Muscle layer of duodenum (tissue), 2 donors: ENCODE data around the gene DENND6A.
"Not testable (repeated sequence)": the region's sequence is repeated elsewhere in the genome, so short reads cannot be mapped to it uniquely, and the experiment has no call there.

ENCODE experiments used
- H3K27ac ChIP-seq: one replicate; pipeline ENCODE4 v1.7.0; 2013; ENCODE audit warnings: mild to moderate bottlenecking, low read length
- H3K27me3 ChIP-seq: one replicate; pipeline ENCODE4 v1.7.0; 2013; ENCODE audit warnings: low read depth, mild to moderate bottlenecking, control low read depth, low read length
- H3K36me3 ChIP-seq, 2 donors: one replicate each; pipeline ENCODE4 v1.7.0; 2013; ENCODE audit warnings: low read length in 2 of 2, control low read depth in 1 of 2, mild to moderate bottlenecking in 1 of 2; ENCODE audit not compliant: insufficient read depth in 2 of 2, control insufficient read depth in 1 of 2
- H3K4me1 ChIP-seq, 2 donors: one replicate each; pipeline ENCODE4 v1.7.0; 2013; ENCODE audit warnings: low read length in 2 of 2, mild to moderate bottlenecking in 2 of 2, control low read depth in 1 of 2, moderate library complexity in 1 of 2; ENCODE audit not compliant: insufficient read depth in 2 of 2, control insufficient read depth in 1 of 2
- H3K4me3 ChIP-seq, 2 donors: one replicate each; pipeline ENCODE4 v1.7.0; 2013; ENCODE audit warnings: low read length in 2 of 2, low read depth in 1 of 2, mild to moderate bottlenecking in 1 of 2
- H3K9me3 ChIP-seq, 2 donors: one replicate each; pipeline ENCODE4 v1.7.0; 2013; ENCODE audit warnings: low read length in 2 of 2, control low read depth in 1 of 2, mild to moderate bottlenecking in 1 of 2; ENCODE audit not compliant: control insufficient read depth in 1 of 2
- donor health status: healthy.

DENND6A gene

GRCh38 chr3:57692133-57692395 lies 813 bp downstream of the DENND6A start:
- H3K9me3 ChIP-seq, H3K36me3 ChIP-seq, H3K27me3 ChIP-seq: not testable (repeated sequence)
- H3K27ac ChIP-seq, result peak overlapping the region; percentile 73
- H3K4me3 ChIP-seq, result peak overlapping the region; percentile 83 to 88
- peaks cover 3 to 31% of the 10 kb centered on the region in 2 donors for H3K4me1 ChIP-seq

DNA sequence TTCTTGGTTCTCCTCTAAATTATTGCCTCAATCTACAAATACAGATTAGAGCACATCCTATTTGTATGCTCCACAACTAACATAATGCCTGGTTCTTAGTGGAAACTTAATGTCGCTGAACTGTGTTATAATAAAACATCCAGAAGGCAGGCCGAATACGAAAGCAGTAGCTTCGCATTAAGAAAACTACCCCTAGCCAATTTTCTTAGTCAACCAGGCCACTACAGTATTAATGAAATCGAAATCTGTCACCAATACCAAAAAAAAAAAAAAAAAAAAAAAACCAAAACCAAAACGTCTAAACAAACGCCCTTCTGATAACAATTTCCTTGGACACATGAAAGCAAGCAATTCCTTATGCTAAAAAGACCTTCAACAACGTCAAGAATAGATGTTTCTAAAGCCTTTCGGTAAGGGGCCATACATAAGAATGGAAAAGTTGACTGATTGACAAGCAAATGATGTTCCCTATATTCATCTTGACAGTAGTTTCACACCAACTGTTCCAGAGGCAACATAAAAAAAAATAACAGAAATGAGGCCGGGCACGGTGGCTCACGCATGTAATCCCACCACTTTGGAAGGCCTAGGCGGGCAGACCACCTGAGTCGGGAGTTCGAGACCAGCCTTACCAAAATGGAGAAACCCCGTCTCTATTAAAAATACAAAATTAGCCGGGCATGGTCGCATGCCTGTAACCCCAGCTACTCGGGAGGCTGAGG lies 1.3 kb downstream of the DENND6A start:
- Histone ChIP-seq H3K27ac (peak overlapping the region; percentile 73), H3K4me3 (peak overlapping the region; percentile 83 to 88), H3K27me3 (no peaks in the 10 kb centered on the region), H3K4me1 (peaks cover 3 to 35% of the 10 kb centered on the region in 2 donors), H3K36me3 (peaks cover 0 to 3% of the 10 kb centered on the region in 2 donors), H3K9me3 (no peaks in the 10 kb centered on the region)

DNA sequence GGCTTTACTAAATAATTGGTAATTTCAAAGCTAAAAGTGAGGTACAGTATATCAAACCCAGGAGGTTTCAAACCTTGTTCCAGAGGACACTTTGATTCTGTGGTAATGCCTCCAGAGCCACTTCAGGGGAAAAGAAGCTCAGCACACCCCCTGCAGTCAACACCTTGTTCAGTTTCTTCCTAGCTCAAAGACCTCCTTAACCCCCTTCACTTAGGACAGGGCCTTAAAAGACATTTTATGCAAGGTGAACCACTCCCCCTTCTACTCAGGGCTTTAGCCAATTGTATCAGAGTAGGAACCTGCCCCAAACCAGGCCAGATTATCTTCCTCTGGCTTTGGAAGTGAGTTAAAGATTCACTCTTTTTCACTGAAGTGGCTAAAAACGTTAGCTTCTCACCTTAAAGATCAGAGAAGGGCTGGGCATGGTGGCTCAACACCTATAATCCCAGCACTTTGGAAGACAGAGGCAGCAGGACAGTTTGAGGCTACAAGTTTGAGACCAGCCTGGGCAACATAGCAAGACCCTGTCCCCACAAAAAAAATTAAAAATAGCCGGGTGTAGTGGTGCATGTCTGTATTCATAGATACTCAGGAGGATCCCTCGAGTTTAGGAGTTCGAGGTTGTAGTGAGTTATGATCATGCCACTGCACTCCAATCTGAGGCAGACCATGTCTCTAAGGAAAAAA lies 3.4 kb downstream of the DENND6A start:
- H3K27ac ChIP-seq, result no peak overlapping the region
- H3K36me3 ChIP-seq, result peaks cover 0 to 3% of the 10 kb centered on the region in 2 donors
- H3K9me3 ChIP-seq, result no peaks in the 10 kb centered on the region
- peaks cover 3 to 39% of the 10 kb centered on the region in 2 donors for H3K4me1 ChIP-seq
- no peaks in the 10 kb centered on the region for H3K27me3 ChIP-seq
- H3K4me3 ChIP-seq, result no peak overlapping the region

DNA sequence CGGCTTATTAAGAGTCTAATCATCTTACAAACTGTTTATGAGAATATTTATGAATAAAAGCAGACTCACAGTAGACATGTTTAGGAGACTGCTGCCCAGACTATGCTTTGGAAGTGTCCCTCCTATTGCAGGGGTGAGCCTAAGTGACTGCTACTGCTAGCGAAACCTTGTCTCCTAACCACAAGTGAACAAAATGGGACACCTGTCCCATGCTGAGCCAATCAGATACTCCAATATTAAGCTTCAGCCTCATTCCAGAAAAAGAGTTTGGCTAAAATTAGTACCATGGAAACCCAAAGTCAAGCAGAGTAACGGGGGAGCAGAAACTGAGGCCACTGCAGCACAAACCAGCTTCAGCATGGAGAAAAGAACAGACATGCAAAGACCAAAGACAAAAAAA lies 4.6 kb downstream of the DENND6A start:
- Histone ChIP-seq H3K4me3 (no peak overlapping the region), H3K9me3 (no peaks in the 10 kb centered on the region), H3K4me1 (peaks cover 3 to 39% of the 10 kb centered on the region in 2 donors), H3K36me3 (peaks cover 0 to 3% of the 10 kb centered on the region in 2 donors), H3K27ac (no peak overlapping the region), H3K27me3 (no peaks in the 10 kb centered on the region)

GRCh38 chr3:57683286-57683685 lies 9.6 kb downstream of the DENND6A start:
- Histone ChIP-seq H3K27me3 (no peaks in the 10 kb centered on the region), H3K4me1 (peaks cover 0 to 14% of the 10 kb centered on the region in 2 donors), H3K36me3 (peaks cover 3 to 5% of the 10 kb centered on the region in 2 donors), H3K9me3 (no peaks in the 10 kb centered on the region), H3K27ac (no peak overlapping the region), H3K4me3 (no peak overlapping the region)

DNA sequence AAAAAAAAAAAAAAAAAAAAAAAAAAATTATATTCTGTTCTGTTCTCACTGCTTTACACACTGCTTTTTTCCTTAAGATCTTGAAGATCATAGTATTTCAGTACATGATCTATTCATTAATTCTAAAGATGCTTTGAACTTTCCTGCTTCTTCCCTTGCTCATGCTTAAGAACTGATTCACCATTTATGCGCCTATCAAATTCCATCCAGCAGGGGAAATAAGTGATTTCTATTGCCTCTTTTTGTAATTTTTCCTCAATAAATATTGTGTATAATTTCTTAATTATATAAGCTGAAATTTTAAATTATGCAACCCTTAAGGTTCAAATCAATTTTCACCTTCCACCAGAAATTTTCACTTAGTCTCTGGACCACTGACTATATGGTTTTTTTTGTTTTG lies 10.6 kb downstream of the DENND6A start:
- Histone ChIP-seq H3K27ac (no peak overlapping the region), H3K27me3 (no peaks in the 10 kb centered on the region), H3K36me3 (peaks cover 3 to 5% of the 10 kb centered on the region in 2 donors), H3K9me3 (no peaks in the 10 kb centered on the region), H3K4me1 (peaks cover 0 to 8% of the 10 kb centered on the region in 2 donors), H3K4me3 (no peak overlapping the region)

DNA sequence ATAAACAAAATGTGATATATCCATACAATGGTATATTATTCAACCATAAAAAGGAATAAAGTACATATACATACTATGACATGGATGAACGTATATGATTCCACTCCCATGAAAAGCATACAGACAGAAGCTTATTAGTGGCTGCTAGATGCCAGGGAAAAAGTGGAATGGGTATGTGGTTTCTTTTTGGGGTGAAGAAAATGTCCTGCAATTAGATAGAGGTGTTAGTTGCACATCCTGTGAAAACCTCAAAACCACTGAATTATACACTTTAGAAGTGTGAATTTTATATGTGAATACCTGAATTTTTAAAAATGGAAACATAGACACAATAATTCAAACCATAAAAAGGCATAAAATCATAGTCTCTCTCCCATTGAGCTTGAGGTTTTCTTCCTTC lies 11.2 kb downstream of the DENND6A start:
- Histone ChIP-seq H3K4me1 (peaks cover 0 to 5% of the 10 kb centered on the region in 2 donors), H3K27me3 (no peaks in the 10 kb centered on the region), H3K4me3 (no peak overlapping the region), H3K27ac (no peak overlapping the region), H3K36me3 (peaks cover 3 to 5% of the 10 kb centered on the region in 2 donors), H3K9me3 (no peaks in the 10 kb centered on the region)

GRCh38 chr3:57680046-57680445 lies 12.8 kb downstream of the DENND6A start:
- Histone ChIP-seq H3K36me3 (peaks cover 3 to 5% of the 10 kb centered on the region in 2 donors), H3K4me1 (no peaks in the 10 kb centered on the region), H3K4me3 (no peak overlapping the region), H3K27ac (no peak overlapping the region), H3K27me3 (no peaks in the 10 kb centered on the region), H3K9me3 (no peaks in the 10 kb centered on the region)

- Histone ChIP-seq H3K27ac (no peak overlapping the region), H3K27me3 (no peaks in the 10 kb centered on the region), H3K36me3 (peaks cover 3 to 5% of the 10 kb centered on the region in 2 donors), H3K4me1 (peaks cover 0 to 7% of the 10 kb centered on the region in 2 donors), H3K9me3 (no peaks in the 10 kb centered on the region), H3K4me3 (no peak overlapping the region)
Measured at GRCh38 chr3:57675530-57675929, 17.3 kb downstream of the DENND6A start.

DNA sequence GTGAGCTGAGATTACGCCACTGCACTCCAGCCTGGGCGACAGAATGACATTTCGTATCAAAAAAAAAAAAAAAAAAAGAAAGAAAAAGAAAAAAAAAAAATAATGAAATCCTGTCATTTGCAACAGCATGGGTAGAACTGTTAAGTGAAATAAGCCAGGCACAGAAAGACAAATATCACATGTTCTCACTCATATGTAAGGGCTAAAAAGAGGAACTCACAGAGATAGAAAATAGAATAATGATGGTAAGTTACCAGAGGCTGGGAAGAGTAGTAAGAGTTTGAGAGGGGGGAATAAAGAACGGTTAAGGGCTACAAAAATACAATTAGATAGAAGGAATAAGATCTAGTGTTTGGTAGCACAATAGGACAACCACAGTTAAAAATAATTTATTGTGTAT lies 19.7 kb downstream of the DENND6A start:
- no peak overlapping the region for H3K27ac ChIP-seq
- H3K27me3 ChIP-seq, result no peaks in the 10 kb centered on the region
- H3K4me3 ChIP-seq, result no peak overlapping the region
- H3K36me3 ChIP-seq, result peaks cover 0 to 13% of the 10 kb centered on the region in 2 donors
- H3K9me3 ChIP-seq, result no peaks in the 10 kb centered on the region
- peaks cover 0 to 7% of the 10 kb centered on the region in 2 donors for H3K4me1 ChIP-seq

DNA sequence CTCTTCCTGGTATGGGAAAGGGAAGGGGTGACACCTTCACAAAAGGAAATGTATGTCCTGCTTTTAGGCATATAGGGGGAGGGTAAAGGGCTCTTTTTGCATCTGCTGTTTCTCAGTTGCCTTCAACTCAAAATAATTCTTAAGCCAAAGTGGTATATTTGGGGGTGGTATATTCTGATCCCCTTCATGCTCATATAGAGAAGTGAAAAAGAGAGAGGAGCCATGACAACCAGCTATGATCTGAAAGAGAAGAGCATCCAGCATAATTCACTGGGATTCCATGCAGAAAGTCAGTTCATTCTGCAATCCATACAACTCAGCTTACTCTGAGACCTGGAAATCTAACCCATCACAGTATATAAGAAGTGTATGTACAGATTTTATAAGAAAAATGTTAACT lies 22.3 kb downstream of the DENND6A start:
- H3K36me3 ChIP-seq, result peaks cover 5 to 15% of the 10 kb centered on the region in 2 donors
- no peak overlapping the region for H3K4me3 ChIP-seq
- no peak overlapping the region for H3K27ac ChIP-seq
- H3K9me3 ChIP-seq, result no peaks in the 10 kb centered on the region
- H3K4me1 ChIP-seq, result peaks cover 0 to 7% of the 10 kb centered on the region in 2 donors
- H3K27me3 ChIP-seq, result no peaks in the 10 kb centered on the region
